ENCODE measurements around the gene DBH.

Gene DBH

GRCh38 chr9:133685653-133686609, 49.8 kb downstream of the DBH start:
- DNase-seq = no peak

- no peak for DNase-seq
Measured at GRCh38 chr9:133686642-133687575, 50.7 kb downstream of the DBH start.

- DNase-seq = no peak
Measured at GRCh38 chr9:133687856-133688761, 51.9 kb downstream of the DBH start.

- no peak for DNase-seq
Measured at GRCh38 chr9:133689151-133689763, 53.1 kb downstream of the DBH start.

GRCh38 chr9:133690081-133690561, 54.0 kb downstream of the DBH start:
- no peak for DNase-seq

- DNase-seq = no peak
Measured at GRCh38 chr9:133691191-133691590, 55.0 kb downstream of the DBH start.

GRCh38 chr9:133691626-133692363, 55.6 kb downstream of the DBH start:
- no peak for DNase-seq

GRCh38 chr9:133692364-133692985, 56.3 kb downstream of the DBH start:
- no peak for DNase-seq

GRCh38 chr9:133693116-133693515, 57.0 kb downstream of the DBH start:
- no peak for DNase-seq

- no peak for DNase-seq
Measured at GRCh38 chr9:133693703-133694529, 57.8 kb downstream of the DBH start.

GRCh38 chr9:133694686-133695085, 58.5 kb downstream of the DBH start:
- no peak for DNase-seq

- no peak for DNase-seq
Measured at GRCh38 chr9:133696071-133696472, 59.9 kb downstream of the DBH start.

- no peak for DNase-seq
Measured at GRCh38 chr9:133699546-133699945, 63.4 kb downstream of the DBH start.

- DNase-seq = no peak
Measured at GRCh38 chr9:133700819-133701320, 64.7 kb downstream of the DBH start.

- no peak for DNase-seq
Measured at GRCh38 chr9:133701321-133701980, 65.3 kb downstream of the DBH start.

GRCh38 chr9:133701981-133702797, 66.0 kb downstream of the DBH start:
- DNase-seq = peak; percentile 47

- peak; percentile 63 for DNase-seq
Measured at GRCh38 chr9:133702798-133703590, 66.8 kb downstream of the DBH start.

Measured in NCI-H510A treated with DMSO at 0.1 percent for 48 hours (cell line).